Smooth muscle cell (in vitro differentiated cells): ENCODE measurements around the gene EEF1AKMT4. TPM values are rescaled to one million over a fixed set of nuclear protein-coding genes. Genes with fewer than 3 reads are reported as not detected.

ENCODE experiments used
- DNase-seq: peaks from one replicate; lab custom pipeline; 2025; ENCODE audit not compliant: unreplicated experiment; lab: John Stamatoyannopoulos, UW
- H2AFZ ChIP-seq: fragments of 200-600 bp; sonication (generic); 2 replicates; pipeline ENCODE4 v1.6.0; 2016; ENCODE audit warnings: antibody characterized with exemption, low read depth, mild to moderate bottlenecking
- H3F3A ChIP-seq: fragments of 200-600 bp; sonication (generic); 2 replicates; pipeline ENCODE4 v1.6.0; 2017; ENCODE audit warnings: antibody characterized with exemption, low read depth
- H3K27ac ChIP-seq: fragments of 200-600 bp; sonication (generic); 2 replicates; pipeline ENCODE4 v1.5.1; 2016; ENCODE audit warnings: low read depth, mild to moderate bottlenecking
- H3K27me3 ChIP-seq: fragments of 200-600 bp; sonication (generic); 2 replicates; pipeline ENCODE4 v1.6.1; 2016; ENCODE audit warnings: low read depth, mild to moderate bottlenecking
- H3K36me3 ChIP-seq: fragments of 200-600 bp; sonication (generic); 2 replicates; pipeline ENCODE4 v1.5.1; 2016; ENCODE audit warnings: low read depth
- H3K4me1 ChIP-seq: fragments of 200-600 bp; sonication (generic); 2 replicates; pipeline ENCODE4 v1.5.1; 2016; ENCODE audit warnings: low read depth
- H3K4me2 ChIP-seq: fragments of 200-600 bp; sonication (generic); 2 replicates; pipeline ENCODE4 v1.6.0; 2016; ENCODE audit warnings: mild to moderate bottlenecking
- H3K4me3 ChIP-seq: fragments of 200-600 bp; sonication (generic); 2 replicates; pipeline ENCODE4 v1.5.1; 2016; ENCODE audit warnings: mild to moderate bottlenecking
- H3K79me2 ChIP-seq: fragments of 200-600 bp; sonication (generic); 2 replicates; pipeline ENCODE4 v1.6.0; 2016; ENCODE audit warnings: low read depth, mild to moderate bottlenecking
- H3K9ac ChIP-seq: fragments of 200-600 bp; sonication (generic); 2 replicates; pipeline ENCODE4 v1.6.0; 2016; ENCODE audit warnings: low read depth
- H3K9me3 ChIP-seq: fragments of 200-600 bp; sonication (generic); replicated peaks from 2 replicates; pipeline ENCODE4 v1.5.1; 2016; ENCODE audit warnings: low read depth
- H4K20me1 ChIP-seq: fragments of 200-600 bp; sonication (generic); 2 replicates; pipeline ENCODE4 v1.6.0; 2016; ENCODE audit warnings: low read depth
- WGBS: methylation state at CpG from one replicate; pipeline ENCODE4 v1.1.7; 2016; ENCODE audit warnings: low lambda C conversion rate; 5-methylcytosine and 5-hydroxymethylcytosine counted together
- polyA plus RNA-seq: library from polyadenylated mRNA; unstranded; fragments of >200 nt; fragmentation: Nextera tagmentation; extraction: Ambion mirVana; gene quantifications from 2 replicates; pipeline ENCODE4 v1.2.1, GENCODE V29; 2016
- total RNA-seq: library from RNA; depleted of rRNA; stranded (reverse); fragments of >200 nt; gene quantifications from 2 replicates; pipeline ENCODE4 v1.2.3, GENCODE V29; 2014
- TF ChIP-seq, protein P1 (sequence below): fragments of 200-600 bp; sonication (generic); IDR thresholded peaks from 2 replicates; pipeline ENCODE4 v1.5.1; 2017; ENCODE audit warnings: borderline replicate concordance, mild to moderate bottlenecking, antibody characterized with exemption; ENCODE audit not compliant: insufficient read depth, poor library complexity, severe bottlenecking

EEF1AKMT4 gene
- total and polyA plus RNA-seq, 2 experiments from 2014 or later, result 4.7 to 9.1 TPM

GRCh38 chr3:184296616-184297015, 47.1 kb downstream of the EEF1AKMT4 start:
- peaks cover 12% of the 10 kb centered on the region for H3K4me1 ChIP-seq
- H3K9me3 ChIP-seq, result no peaks in the 10 kb centered on the region
- H4K20me1 ChIP-seq, result peaks cover 19% of the 10 kb centered on the region
- H3F3A ChIP-seq, result no peaks in the 10 kb centered on the region
- TF ChIP-seq, protein P1, sequence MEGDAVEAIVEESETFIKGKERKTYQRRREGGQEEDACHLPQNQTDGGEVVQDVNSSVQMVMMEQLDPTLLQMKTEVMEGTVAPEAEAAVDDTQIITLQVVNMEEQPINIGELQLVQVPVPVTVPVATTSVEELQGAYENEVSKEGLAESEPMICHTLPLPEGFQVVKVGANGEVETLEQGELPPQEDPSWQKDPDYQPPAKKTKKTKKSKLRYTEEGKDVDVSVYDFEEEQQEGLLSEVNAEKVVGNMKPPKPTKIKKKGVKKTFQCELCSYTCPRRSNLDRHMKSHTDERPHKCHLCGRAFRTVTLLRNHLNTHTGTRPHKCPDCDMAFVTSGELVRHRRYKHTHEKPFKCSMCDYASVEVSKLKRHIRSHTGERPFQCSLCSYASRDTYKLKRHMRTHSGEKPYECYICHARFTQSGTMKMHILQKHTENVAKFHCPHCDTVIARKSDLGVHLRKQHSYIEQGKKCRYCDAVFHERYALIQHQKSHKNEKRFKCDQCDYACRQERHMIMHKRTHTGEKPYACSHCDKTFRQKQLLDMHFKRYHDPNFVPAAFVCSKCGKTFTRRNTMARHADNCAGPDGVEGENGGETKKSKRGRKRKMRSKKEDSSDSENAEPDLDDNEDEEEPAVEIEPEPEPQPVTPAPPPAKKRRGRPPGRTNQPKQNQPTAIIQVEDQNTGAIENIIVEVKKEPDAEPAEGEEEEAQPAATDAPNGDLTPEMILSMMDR, result no peak
- H3K9ac ChIP-seq, result no peak overlapping the region
- H3K36me3 ChIP-seq, result peaks cover 3% of the 10 kb centered on the region
- WGBS, result 81% methylated on average over 7 of the region's 7 CpGs
- H3K4me2 ChIP-seq, result no peak overlapping the region
- peaks cover 26% of the 10 kb centered on the region for H3K79me2 ChIP-seq
- no peak overlapping the region for H2AFZ ChIP-seq
- no peak overlapping the region for H3K4me3 ChIP-seq
- DNase-seq, result no peak
- H3K27ac ChIP-seq, result no peak overlapping the region
- H3K27me3 ChIP-seq, result no peaks in the 10 kb centered on the region

GRCh38 chr3:184298759-184299487, 49.5 kb downstream of the EEF1AKMT4 start, which contains the start of gene PSMD2:
Gene PSMD2, plus strand, starts transcription at chr3:184299241. Its CDS starts 26 bp downstream, at chr3:184299267.
- H3F3A ChIP-seq, result no peaks in the 10 kb centered on the region
- H3K4me2 ChIP-seq, result peak within 1 kb of the TSS; percentile 95
- no peaks in the 10 kb centered on the region for H3K27me3 ChIP-seq
- H4K20me1 ChIP-seq, result peaks cover 42% of the 10 kb centered on the region
- H2AFZ ChIP-seq, result peak within 1 kb of the TSS; percentile 83
- H3K27ac ChIP-seq, result peak within 1 kb of the TSS; percentile 92
- H3K4me1 ChIP-seq, result peaks cover 12% of the 10 kb centered on the region
- TF ChIP-seq, protein P1, result no peak
- peak; percentile 92 for DNase-seq
- no peaks in the 10 kb centered on the region for H3K9me3 ChIP-seq
- peak within 1 kb of the TSS; percentile 90 for H3K4me3 ChIP-seq
- H3K9ac ChIP-seq, result peak within 1 kb of the TSS; percentile 94
- peaks cover 20% of the 10 kb centered on the region for H3K36me3 ChIP-seq
- peaks cover 44% of the 10 kb centered on the region for H3K79me2 ChIP-seq
- 2% methylated on average over 43 of the region's 78 CpGs for WGBS

- Histone ChIP-seq H3K36me3 (peaks cover 26% of the 10 kb centered on the region), H3F3A (no peaks in the 10 kb centered on the region), H3K9me3 (no peaks in the 10 kb centered on the region), H3K4me2 (peak overlapping the region; percentile 95), H4K20me1 (peaks cover 50% of the 10 kb centered on the region), H3K27ac (peak overlapping the region; percentile 92), H3K79me2 (peaks cover 50% of the 10 kb centered on the region), H3K4me1 (peaks cover 12% of the 10 kb centered on the region), H3K4me3 (peak overlapping the region; percentile 90), H3K27me3 (no peaks in the 10 kb centered on the region), H3K9ac (peak overlapping the region; percentile 94), H2AFZ (no peak overlapping the region)
- WGBS, result 17% methylated on average over 27 of the region's 29 CpGs
- no peak for DNase-seq
- TF ChIP-seq, protein P1, result no peak
Observed at GRCh38 chr3:184299488-184300377, 50.3 kb downstream of the EEF1AKMT4 start.
